ENCODE data around the gene RINL. TPM values are rescaled to one million over a fixed set of nuclear protein-coding genes. Genes with fewer than 3 reads are reported as not detected.

Gene RINL
- total and polyA plus RNA-seq, 12 donors = 1.6 to 14.5 (median 3.1) TPM

DNA sequence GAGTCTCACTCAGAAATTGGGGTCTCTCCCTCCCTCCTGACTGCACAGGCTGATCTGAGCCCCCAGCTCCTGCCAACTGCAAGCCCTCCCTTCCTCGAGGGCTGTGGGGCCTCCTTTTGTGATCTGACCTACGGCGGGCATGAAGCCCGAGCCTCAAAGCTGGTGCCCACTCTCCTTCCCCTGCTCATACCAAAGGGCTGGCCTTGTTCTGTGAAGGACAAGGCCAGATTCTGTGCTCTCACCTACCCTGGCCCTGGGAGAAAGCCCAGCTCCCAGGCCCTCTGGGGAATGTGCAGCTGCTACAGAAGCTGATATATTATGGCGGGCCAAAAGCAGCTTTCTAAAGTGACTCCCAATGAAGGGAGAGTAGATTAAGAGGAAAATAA lies 37.5 kb downstream of the RINL start:
- intact Hi-C loops (cut with DNase I) = loop anchor here in 3 of 10 donors (10.0 kb wide), 3 partner anchors 106 to 206 kb away; no protein-coding TSS in a partner anchor
- Histone ChIP-seq H3K4me3 (no peak overlapping the region), H3K27ac (peak overlapping the region in 2 of 10 donors; percentile 17 to 31), H3K27me3 (no peaks in the 10 kb centered on the region), H3K4me1 (peaks cover 0 to 42% (median 17%) of the 10 kb centered on the region in 9 donors), H3K9me3 (no peaks in the 10 kb centered on the region), H3K36me3 (peaks cover 14 to 100% (median 96%) of the 10 kb centered on the region in 9 donors)
- DNase-seq = no peak
- no peak for ATAC-seq
- WGBS, 2 donors = 86 to 90% methylated on average over 5 of the region's 5 CpGs
- TF ChIP-seq, protein P1, sequence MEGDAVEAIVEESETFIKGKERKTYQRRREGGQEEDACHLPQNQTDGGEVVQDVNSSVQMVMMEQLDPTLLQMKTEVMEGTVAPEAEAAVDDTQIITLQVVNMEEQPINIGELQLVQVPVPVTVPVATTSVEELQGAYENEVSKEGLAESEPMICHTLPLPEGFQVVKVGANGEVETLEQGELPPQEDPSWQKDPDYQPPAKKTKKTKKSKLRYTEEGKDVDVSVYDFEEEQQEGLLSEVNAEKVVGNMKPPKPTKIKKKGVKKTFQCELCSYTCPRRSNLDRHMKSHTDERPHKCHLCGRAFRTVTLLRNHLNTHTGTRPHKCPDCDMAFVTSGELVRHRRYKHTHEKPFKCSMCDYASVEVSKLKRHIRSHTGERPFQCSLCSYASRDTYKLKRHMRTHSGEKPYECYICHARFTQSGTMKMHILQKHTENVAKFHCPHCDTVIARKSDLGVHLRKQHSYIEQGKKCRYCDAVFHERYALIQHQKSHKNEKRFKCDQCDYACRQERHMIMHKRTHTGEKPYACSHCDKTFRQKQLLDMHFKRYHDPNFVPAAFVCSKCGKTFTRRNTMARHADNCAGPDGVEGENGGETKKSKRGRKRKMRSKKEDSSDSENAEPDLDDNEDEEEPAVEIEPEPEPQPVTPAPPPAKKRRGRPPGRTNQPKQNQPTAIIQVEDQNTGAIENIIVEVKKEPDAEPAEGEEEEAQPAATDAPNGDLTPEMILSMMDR (IDR thresholded peaks at IDR 0.05) = no peak

DNA sequence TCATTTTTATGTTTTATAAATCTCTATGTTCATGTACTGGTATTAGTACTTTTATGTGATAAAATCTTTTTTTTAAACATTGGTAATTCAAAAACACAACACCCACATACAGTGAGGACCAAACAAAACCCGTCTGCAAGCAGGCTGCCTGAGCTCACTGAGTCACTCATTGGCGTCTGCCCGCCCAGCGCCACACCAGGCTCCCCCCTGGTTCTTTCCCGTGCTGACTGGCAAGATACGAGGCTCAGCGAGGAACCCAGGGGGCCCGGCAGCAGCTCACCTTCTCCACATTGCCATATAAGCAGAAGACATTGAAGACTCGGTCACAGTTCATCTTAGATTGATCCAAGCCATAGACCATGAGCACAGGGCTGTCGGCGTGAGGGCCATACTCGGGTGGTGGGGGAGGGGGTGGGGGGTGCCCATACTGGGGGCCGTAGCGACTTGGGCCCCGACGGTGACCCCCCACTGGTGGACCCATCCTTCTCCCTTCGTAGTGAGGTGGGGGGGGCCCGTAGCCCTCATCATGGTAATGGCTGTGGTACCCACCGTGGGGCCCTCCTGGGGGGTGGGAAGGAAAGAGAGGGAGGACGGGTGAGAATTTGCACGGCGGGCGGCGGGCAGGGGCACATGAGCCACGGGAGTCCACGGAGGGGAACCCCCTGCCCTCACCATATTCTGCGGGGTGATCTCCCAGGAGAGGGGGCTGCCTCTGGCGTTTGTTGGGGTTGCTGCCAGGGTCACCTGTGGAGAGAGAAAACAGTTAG lies 38.1 kb downstream of the RINL start:
- Histone ChIP-seq H3K9me3 (no peaks in the 10 kb centered on the region), H3K27ac (peak overlapping the region in 3 of 10 donors; percentile 17 to 40 (median 31)), H3K4me1 (peaks cover 0 to 40% (median 16%) of the 10 kb centered on the region in 9 donors), H3K4me3 (no peak overlapping the region), H3K27me3 (no peaks in the 10 kb centered on the region), H3K36me3 (peaks cover 9 to 100% (median 92%) of the 10 kb centered on the region in 9 donors)
- DNase-seq (no peak), ATAC-seq (peak in 1 of 8 donors; percentile 8)
- TF ChIP-seq, protein P1 (IDR thresholded peaks at IDR 0.05) = no peak
- intact Hi-C loops (cut with DNase I) = loop anchor here in 7 of 10 donors (10.0 kb wide), 5 partner anchors 105 to 205 kb away; partner anchors contain the start of gene ACTN4 (in 1 of the 7)
- WGBS, 2 donors = 80 to 82% methylated on average over 28 of the region's 28 CpGs

GRCh38 chr19:38838986-38839761 lies 38.9 kb downstream of the RINL start:
- Histone ChIP-seq H3K27ac (peak overlapping the region in 1 of 10 donors; percentile 40), H3K4me1 (peaks cover 0 to 32% (median 14%) of the 10 kb centered on the region in 9 donors), H3K27me3 (no peaks in the 10 kb centered on the region), H3K4me3 (no peak overlapping the region), H3K36me3 (peaks cover 8 to 98% (median 84%) of the 10 kb centered on the region in 9 donors), H3K9me3 (no peaks in the 10 kb centered on the region)
- ATAC-seq = no peak
- intact Hi-C loops (cut with DNase I) = loop anchor here in 4 of 10 donors (10.0 kb wide), 4 partner anchors 114 to 204 kb away; partner anchors contain the start of gene ACTN4 (in 1 of the 4)
- no peak for DNase-seq
- TF ChIP-seq, protein P1 (IDR thresholded peaks at IDR 0.05) = no peak
- 79 to 82% methylated on average over 12 of the region's 12 CpGs for whole genome bisulfite sequencing, 2 donors
